ENCODE measurements around the gene PODN. TPM values are rescaled to one million over a fixed set of nuclear protein-coding genes. Genes with fewer than 3 reads are reported as not detected.

PODN gene
- total RNA-seq, 1 experiment from 2014 or later = 0.17 TPM

DNA sequence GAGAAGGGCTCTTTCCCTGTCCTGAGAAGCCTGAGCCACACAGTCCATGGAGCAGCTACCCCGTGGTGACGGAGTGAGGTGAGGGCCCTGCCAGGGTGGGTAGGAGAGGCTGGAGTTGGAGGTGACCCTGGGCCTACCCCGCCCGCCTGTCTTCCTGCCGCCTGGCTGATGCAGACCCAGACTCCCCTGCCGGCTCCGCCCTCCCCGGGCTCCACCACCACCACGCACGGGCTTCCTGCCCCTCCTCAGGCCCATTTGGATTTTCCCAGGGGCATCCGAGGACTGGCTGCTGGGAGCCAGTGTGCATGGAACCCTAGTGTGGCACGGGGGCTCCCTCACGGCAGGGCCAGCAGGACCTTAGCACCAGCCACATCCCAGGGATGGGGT lies 32.5 kb downstream of the PODN start:
- no peak for DNase-seq
- Histone ChIP-seq H2BK20ac (ENCODE audit: low read depth, low read length, poor library complexity, severe bottlenecking) (no peak overlapping the region), H2AFZ (ENCODE audit: low read length) (no peak overlapping the region), H4K20me1 (ENCODE audit: control insufficient read depth, insufficient read depth, insufficient read length) (no peaks in the 10 kb centered on the region), H3T11ph (ENCODE audit: low read length) (no peak overlapping the region), H4K91ac (ENCODE audit: insufficient read length, low read depth, low read length) (no peak overlapping the region), H3K18ac (ENCODE audit: insufficient read length, low read depth, low read length) (no peak overlapping the region), H4K5ac (ENCODE audit: insufficient read length, low read depth, low read length) (no peak overlapping the region), H3K9ac (ENCODE audit: extremely low read depth, insufficient read length, low read length) (no peak overlapping the region), H3K9me3 (ENCODE audit: control insufficient read depth, low read depth, low read length) (no peaks in the 10 kb centered on the region), H3K4ac (ENCODE audit: low read depth, low read length) (no peak overlapping the region), H3K4me2 (ENCODE audit: insufficient read depth, insufficient read length, low read length) (no peak overlapping the region), H3K4me1 (ENCODE audit: insufficient read depth, low read length) (no peaks in the 10 kb centered on the region), H3K23me2 (ENCODE audit: insufficient read length, low read depth, low read length, poor library complexity, severe bottlenecking) (no peaks in the 10 kb centered on the region), H3K79me1 (ENCODE audit: insufficient read depth, low read depth, low read length, poor library complexity, severe bottlenecking) (no peaks in the 10 kb centered on the region), H2BK5ac (ENCODE audit: insufficient read length, low read length) (no peak overlapping the region), H4K8ac (replicated peaks; ENCODE audit: insufficient read length, low read depth, low read length) (peak overlapping the region; percentile 3), H3K23ac (ENCODE audit: insufficient read length, low read depth, low read length) (no peak overlapping the region), H3K27ac (ENCODE audit: insufficient read length, low read depth, low read length) (no peak overlapping the region), H2BK12ac (ENCODE audit: insufficient read length, low read depth, low read length) (no peak overlapping the region), H2BK120ac (ENCODE audit: low read depth, low read length, poor library complexity, severe bottlenecking) (no peak overlapping the region), H3K14ac (ENCODE audit: insufficient read depth, low read length) (no peak overlapping the region), H3K27me3 (ENCODE audit: insufficient read depth, low read length) (no peaks in the 10 kb centered on the region), H2BK15ac (ENCODE audit: low read depth, low read length) (no peak overlapping the region), H3K79me2 (ENCODE audit: insufficient read depth, low read length) (no peaks in the 10 kb centered on the region), H3K56ac (ENCODE audit: insufficient read length, low read depth, low read length) (no peak overlapping the region), H2AK5ac (ENCODE audit: insufficient read length, low read length) (no peak overlapping the region)
- TF ChIP-seq CTCF (conservative IDR thresholded peaks at IDR 0.05) = no peak
- Mint-ChIP-seq H3K9me3 (no peaks in the 10 kb centered on the region), H3K27me3 (ENCODE audit: low read depth) (no peaks in the 10 kb centered on the region; the same call in 1 of the 2 replicates), H3K4me3 (no peak overlapping the region), H3K27ac (no peak overlapping the region), H3K4me1 (no peaks in the 10 kb centered on the region), H3K36me3 (ENCODE audit: insufficient read depth in 1 of 3, low read depth in 3 of 3) (no peaks in the 10 kb centered on the region)
- WGBS (ENCODE audit: extremely low coverage, insufficient read length, low lambda C conversion rate) = no CpG with 5 or more reads among the region's 13 CpGs

Measured in H9 (cell line).